Psoas muscle (tissue), 8 donors: ENCODE measurements around the gene LYZL2. TPM values are rescaled to one million over a fixed set of nuclear protein-coding genes. Genes with fewer than 3 reads are reported as not detected.
A peak's percentile ranks its signal among the peaks of the same experiment; 100 is the strongest.

Experiments used
- ATAC-seq, 4 donors: fragments of 200-7000 bp; cut with Tn5 transposase; one replicate each; pipeline ENCODE4 v1.9.1; 2020; ENCODE audit warnings: moderate library complexity in 3 of 4, mild to moderate bottlenecking in 2 of 4
- DNase-seq, 2 donors: peaks; one replicate each; pipeline ENCODE4 v3.0.0-alpha.2; 2020
- H3K27ac ChIP-seq: fragments of 200-600 bp; one replicate; pipeline ENCODE4 v1.8.0; 2022
- H3K27me3 ChIP-seq, 3 donors: fragments of 200-600 bp in 1 of 3; one replicate each; pipeline versions ENCODE4 v1.6.1 to v1.8.0; 2013 to 2022; ENCODE audit warnings: low read length in 2 of 3, mild to moderate bottlenecking in 2 of 3, moderate library complexity in 1 of 3; ENCODE audit not compliant: insufficient read depth in 3 of 3
- H3K36me3 ChIP-seq, 2 donors: fragments of 200-600 bp in 1 of 2; one replicate each; pipeline versions ENCODE4 v1.6.1 to v1.8.0; 2013 to 2022; ENCODE audit warnings: low read depth in 1 of 2, mild to moderate bottlenecking in 1 of 2, moderate library complexity in 1 of 2; ENCODE audit not compliant: insufficient read depth in 1 of 2
- H3K4me1 ChIP-seq: fragments of 200-600 bp; one replicate; pipeline ENCODE4 v1.8.0; 2022
- H3K4me3 ChIP-seq: fragments of 200-600 bp; one replicate; pipeline ENCODE4 v1.8.0; 2022; ENCODE audit warnings: mild to moderate bottlenecking
- H3K9me3 ChIP-seq: fragments of 200-600 bp; one replicate; pipeline ENCODE4 v1.8.0; 2022
- CTCF ChIP-seq: fragments of 200-600 bp; IDR thresholded peaks from one replicate; pipeline ENCODE4 v1.8.0; 2022; ENCODE audit warnings: antibody characterized with exemption
- WGBS, 3 donors: extraction: QIAGEN DNeasy Blood & Tissue Kit; methylation state at CpG; one replicate each; pipeline versions ENCODE4 v1.1.6 to v1.1.7; 2013; 5-methylcytosine and 5-hydroxymethylcytosine counted together
- intact Hi-C, 2 donors: fragments of 100-400 bp; cut with DNase I; formaldehyde crosslinking; loops; one replicate each; pipeline versions ENCODE4 v1.11.0 to v1.14.2; 2022
- polyA plus RNA-seq, 3 donors: library from polyadenylated mRNA; stranded (reverse); fragments of 200-250 nt; gene quantifications; one replicate each; pipeline ENCODE4 v1.2.3, GENCODE V29; 2013
- total RNA-seq, 4 donors: library from RNA; stranded (reverse); fragmentation: NEBNext Ultra II Directional in 2 of 4; extraction: Animal tissue kit (Norgen Biotek cat#: 25700) in 2 of 4; gene quantifications; one replicate each; pipeline versions ENCODE4 v1.2.1 to v1.2.4, GENCODE V29; 2021 to 2023
- donor health status: healthy with polysubstance abuse.
- donor health status: DM: no; HTN: no; CAD: no; lungs with moderate emphysema.
- donor health status: Bipolar disorder and iron deficiency.
- donor health status: healthy.
- donor health status: DM: yes; HTN: yes; CAD: no.
- donor health status: DM: no; HTN: no; CAD: no.
- donor health status: DM: no; HTN: no; CAD: no.
- donor health status: DM: yes; HTN: yes; CAD: no.

LYZL2 gene
- total and polyA plus RNA-seq, 7 donors: not detected

- intact Hi-C loops: no loop called here
- H3K4me1 ChIP-seq: peaks cover 14% of the 10 kb centered on the region
Observed at GRCh38 chr10:30583778-30584415, 45.7 kb downstream of the LYZL2 start.

GRCh38 chr10:30581779-30582380 lies 47.7 kb downstream of the LYZL2 start:
- no peak overlapping the region for H3K4me3 ChIP-seq
- H3K27ac ChIP-seq: no peak overlapping the region
- peak; percentile 58 for TF ChIP-seq CTCF
- DNase-seq (no peak), ATAC-seq (no peak)
- H3K4me1 ChIP-seq: peaks cover 14% of the 10 kb centered on the region
- H3K9me3 ChIP-seq: no peaks in the 10 kb centered on the region
- H3K27me3 ChIP-seq: no peaks in the 10 kb centered on the region
- intact Hi-C loops: no loop called here
- no peaks in the 10 kb centered on the region for H3K36me3 ChIP-seq
- 44 to 53% (median 50%) methylated on average over 3 of the region's 3 CpGs for WGBS, 3 donors

More at GRCh38 chr10:30583778-30584415, 45.7 kb downstream of the LYZL2 start:
- 2 to 7% (median 5%) methylated on average over 15 of the region's 15 CpGs for WGBS, 3 donors
- H3K9me3 ChIP-seq: no peaks in the 10 kb centered on the region
- no peak for TF ChIP-seq CTCF
- peak overlapping the region; percentile 47 for H3K27ac ChIP-seq
- ATAC-seq: peak; percentile 62 to 86 (median 74)
- no peaks in the 10 kb centered on the region for H3K27me3 ChIP-seq
- peak; percentile 49 to 58 for DNase-seq
- H3K4me3 ChIP-seq: peak overlapping the region; percentile 65
- H3K36me3 ChIP-seq: no peaks in the 10 kb centered on the region

GRCh38 chr10:30580676-30581075 lies 48.9 kb downstream of the LYZL2 start:
- ATAC-seq (no peak), DNase-seq (no peak)
- no peak overlapping the region for H3K27ac ChIP-seq
- no peaks in the 10 kb centered on the region for H3K9me3 ChIP-seq
- TF ChIP-seq CTCF: no peak
- H3K36me3 ChIP-seq: no peaks in the 10 kb centered on the region
- intact Hi-C loops: no loop called here
- WGBS, 3 donors: 89 to 93% (median 91%) methylated on average over 5 of the region's 5 CpGs
- H3K4me1 ChIP-seq: peaks cover 14% of the 10 kb centered on the region
- H3K27me3 ChIP-seq: no peaks in the 10 kb centered on the region
- H3K4me3 ChIP-seq: no peak overlapping the region

- no peak overlapping the region for H3K4me3 ChIP-seq
Observed at GRCh38 chr10:30580241-30580640, 49.3 kb downstream of the LYZL2 start.

More at GRCh38 chr10:30580241-30580640, 49.3 kb downstream of the LYZL2 start:
- H3K27ac ChIP-seq: no peak overlapping the region
- peaks cover 14% of the 10 kb centered on the region for H3K4me1 ChIP-seq
- DNase-seq (no peak), ATAC-seq (no peak)
- H3K27me3 ChIP-seq: no peaks in the 10 kb centered on the region
- H3K9me3 ChIP-seq: no peaks in the 10 kb centered on the region
- no peak for TF ChIP-seq CTCF
- no peaks in the 10 kb centered on the region for H3K36me3 ChIP-seq
- 91 to 93% (median 93%) methylated on average over 7 of the region's 7 CpGs for whole genome bisulfite sequencing, 3 donors
- intact Hi-C loops: no loop called here
